GM19467 (cell line): Measurements from ENCODE around the gene CILP.
"Not testable (repeated sequence)": the region's sequence is repeated elsewhere in the genome, so short reads cannot be mapped to it uniquely, and the experiment has no call there.

Source experiments
- ATAC-seq: cut with Tn5 transposase; IDR thresholded peaks from one replicate; pipeline ENCODE4 v1.9.1; 2021; ENCODE audit warnings: mild to moderate bottlenecking, moderate library complexity; ENCODE audit not compliant: unreplicated experiment

Gene CILP

DNA sequence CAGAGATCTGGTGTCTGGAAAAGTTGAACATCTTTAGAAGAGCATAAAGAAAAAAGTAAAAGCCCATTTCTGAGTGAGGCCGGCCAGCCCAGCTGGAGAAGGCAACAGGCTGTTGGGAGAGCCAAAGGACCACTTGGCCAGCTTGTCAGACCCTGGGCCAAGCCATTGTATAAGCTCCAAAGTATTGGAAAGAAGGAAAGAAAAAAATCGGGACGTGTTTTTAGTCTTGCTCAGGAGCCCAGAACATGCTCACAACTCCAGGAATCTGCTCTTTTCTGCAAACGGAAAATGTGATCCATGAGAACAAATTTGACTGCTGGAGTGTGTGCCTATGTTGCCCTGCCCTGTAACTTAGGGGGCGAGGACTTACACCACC, 15.7 kb downstream of the CILP start:
- ATAC-seq = no peak

DNA sequence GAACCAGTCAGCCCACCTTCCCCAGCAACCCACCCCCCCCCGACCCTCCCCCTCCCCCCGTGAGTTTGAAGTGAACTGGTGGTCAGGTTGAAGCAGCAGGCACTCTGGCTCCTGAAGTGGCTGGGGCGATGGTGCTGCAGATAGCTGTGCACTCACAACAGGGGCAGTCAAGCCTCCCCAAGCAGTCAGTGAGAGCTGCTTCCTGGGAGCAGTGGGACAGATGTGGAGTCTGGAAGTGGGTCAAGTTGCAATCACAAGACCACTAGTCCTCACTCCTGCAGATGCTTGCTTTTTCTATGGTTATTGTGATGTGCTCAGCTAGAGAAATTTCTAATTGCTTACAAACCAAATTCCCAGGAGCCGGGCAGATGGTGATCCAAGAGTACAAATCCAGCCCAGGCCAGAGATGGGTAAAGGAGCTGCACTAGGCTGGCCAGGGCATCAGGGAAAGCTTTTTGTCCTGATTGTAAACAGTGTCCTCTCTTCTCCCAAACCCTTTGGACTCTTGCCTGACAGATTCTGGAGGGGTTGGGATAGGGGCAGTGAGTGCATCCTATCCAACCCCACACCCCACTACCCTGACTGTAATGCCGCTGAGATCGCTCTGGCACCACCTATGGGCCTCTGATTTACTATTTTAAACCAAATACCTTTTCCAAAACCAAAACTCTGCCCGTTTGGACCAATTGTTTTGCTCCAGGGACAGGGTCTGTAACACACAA, 16.3 kb downstream of the CILP start:
- no peak for ATAC-seq

DNA sequence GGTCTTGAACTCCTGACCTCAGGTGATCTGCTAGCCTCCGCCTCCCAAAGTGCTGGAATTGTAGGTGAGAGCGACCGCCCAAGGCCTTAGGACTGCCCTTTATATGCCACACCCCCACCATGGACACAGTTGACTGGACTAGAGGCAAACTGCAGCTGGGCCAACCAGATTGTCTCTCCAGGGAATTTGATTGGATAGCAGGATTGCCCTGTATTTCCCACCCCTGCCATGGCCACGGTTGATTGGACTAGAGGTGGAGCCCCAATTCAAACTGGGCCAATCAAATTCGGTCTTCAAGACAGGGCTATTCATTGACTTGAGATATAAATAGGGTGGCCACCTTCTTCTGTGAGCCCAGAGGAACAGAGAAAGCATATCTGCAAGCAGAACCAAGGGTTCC, 19.3 kb downstream of the CILP start:
- no peak for ATAC-seq

DNA sequence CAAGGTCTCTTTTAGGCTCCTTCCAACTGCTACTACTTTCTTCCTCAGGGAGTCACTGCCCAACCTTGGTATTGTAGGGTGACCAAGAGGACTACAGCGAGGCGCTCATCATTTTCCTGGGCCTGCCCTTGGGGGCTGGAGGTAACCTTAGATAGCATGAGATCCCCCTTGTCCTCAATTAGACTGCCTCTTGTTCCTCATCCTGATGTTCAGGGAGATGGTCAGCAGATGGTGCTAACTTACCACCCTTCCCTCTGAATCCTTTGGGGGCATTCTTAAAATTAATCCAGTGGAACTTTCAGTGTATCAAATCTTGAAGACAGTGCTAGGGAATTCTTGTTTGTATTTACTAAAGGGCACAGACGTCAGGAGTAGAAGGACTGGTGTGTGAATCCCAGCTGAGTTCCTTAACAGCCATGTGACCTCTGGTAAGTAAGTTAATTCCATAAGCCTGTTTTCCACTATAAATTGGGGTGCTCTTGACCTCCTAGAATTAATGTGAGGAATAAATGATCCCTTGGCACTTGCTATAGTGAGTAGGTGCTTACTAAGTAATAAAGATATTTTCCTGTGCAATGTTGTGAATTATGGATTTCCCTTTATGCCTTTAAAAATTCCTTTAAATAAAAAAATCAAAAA, 22.1 kb downstream of the CILP start:
- ATAC-seq = no peak

DNA sequence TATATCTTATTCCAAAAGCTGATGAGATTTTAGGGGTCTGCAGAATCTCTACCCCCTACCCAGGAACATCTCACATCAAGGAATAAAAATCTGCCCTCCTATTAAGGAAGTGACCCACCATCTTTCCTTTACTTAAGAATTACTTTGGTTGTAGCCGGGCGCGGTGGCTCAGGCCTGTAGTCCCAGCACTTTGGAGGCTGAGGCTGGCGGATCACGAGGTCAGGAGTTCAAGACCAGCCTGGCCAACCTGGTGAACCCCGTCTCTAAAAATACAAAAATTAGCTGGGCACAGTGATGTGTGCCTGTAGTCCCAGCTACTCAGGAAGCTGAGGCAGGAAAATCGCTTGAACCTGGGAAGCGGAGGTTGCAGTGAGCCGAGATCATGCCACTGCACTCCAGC, 22.8 kb downstream of the CILP start:
- not testable (repeated sequence) for ATAC-seq

DNA sequence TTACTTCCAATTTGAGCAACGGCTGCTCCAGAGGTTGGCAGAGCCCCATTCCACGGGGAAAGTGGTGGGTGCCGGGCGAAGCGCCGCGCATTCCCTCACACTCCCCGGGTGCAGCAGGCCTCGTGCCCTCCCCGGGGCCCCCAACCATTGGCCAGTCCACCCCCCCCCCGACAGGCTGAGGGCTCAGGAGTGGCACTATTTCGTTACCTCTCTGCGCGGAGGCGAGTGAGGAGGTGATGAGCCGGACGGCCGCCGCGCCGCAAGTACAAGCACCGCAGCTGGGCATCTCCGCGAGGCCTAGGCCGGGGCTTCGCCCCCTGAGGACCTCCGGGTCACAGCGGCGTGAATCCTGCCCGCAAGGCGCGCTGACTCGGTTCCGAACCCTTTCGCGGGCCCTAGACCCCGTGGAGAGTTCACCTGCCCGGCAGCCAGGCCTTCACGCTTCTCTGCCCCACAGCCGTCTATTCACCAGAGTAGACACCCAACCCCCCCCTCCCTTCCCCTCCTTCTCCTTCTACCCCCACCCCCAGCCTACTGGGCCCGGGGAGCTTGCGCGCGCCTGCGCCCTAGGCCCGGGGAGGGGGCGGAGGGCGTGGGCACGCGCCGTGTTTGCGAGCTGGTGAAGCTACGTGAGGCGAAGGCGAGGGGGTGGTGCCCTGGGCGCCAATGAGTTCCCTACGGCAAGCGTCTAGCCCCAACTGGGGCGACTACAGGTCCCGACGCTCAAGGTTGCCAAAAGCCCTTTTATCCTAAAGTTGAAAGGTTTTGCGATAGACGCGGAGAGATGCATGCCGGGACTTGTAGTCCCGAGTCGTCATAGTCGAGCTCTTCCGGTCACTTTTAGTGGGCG, 26.2 kb downstream of the CILP start, which contains the start of gene CLPX:
TSS of gene CLPX (minus strand) at position 475 of the 850 bp plus-strand sequence. CDS start at position 286, 189 bp downstream.
- peak; percentile 77 for ATAC-seq

DNA sequence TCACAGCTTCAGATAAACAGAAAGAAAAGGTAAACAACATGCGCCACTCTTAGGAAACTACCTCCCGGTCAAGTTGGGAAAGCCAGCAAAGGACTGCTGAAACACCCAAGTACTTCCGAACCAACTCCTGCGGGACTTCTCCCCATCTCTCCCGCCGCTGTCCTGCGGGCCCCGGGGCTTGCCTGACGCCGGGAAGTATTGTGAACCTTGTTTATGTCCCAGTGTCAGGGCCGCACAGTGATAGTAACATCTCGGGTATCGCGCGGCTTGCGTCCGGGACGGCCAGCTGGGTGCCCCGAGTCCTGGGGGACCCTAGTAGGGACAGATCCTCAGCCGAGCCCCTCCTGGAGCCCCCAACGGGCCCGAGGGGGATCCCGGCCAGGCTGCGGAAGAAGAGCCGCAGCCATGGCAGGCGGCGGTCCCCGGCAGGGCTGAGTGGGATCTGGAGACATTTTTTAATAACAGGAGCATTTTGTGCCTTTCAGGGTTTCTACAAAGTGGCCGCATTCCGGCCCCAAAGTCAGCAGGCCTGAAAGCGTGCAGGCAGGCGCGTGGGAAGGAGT, 26.9 kb downstream of the CILP start:
- no peak for ATAC-seq

DNA sequence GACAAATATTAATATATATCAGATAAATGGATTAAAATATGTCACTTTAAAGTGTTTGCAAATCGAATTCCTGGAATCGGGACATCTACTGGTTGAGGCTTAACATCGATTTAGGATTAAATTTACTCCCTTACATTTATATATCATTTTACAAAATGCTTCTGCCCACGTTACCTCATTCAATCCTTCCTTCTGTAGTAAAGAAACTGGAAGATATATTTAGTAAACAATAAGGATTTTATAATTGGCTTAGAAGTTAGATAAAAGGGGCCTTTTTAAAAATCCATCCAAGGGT, 27.5 kb downstream of the CILP start:
- ATAC-seq = no peak

DNA sequence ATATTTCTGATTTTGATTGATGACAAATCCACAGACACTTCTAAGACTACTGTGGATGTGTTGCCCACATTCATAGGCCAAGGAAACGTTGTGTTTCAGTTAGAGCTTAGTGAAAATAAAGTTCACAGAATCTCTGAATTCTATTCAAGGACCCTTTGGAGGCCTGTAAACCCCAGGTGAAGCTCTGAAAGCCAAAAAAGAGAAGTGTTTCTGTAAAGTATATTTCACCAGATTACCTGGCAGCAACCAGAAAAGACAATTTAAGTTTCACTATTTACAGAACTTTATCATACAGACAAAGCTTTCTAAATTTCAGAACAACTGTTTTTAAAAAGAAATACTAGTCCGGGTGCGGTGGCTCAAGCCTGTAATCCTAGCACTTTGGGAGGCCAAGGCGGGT, 28.7 kb downstream of the CILP start:
- no peak for ATAC-seq

DNA sequence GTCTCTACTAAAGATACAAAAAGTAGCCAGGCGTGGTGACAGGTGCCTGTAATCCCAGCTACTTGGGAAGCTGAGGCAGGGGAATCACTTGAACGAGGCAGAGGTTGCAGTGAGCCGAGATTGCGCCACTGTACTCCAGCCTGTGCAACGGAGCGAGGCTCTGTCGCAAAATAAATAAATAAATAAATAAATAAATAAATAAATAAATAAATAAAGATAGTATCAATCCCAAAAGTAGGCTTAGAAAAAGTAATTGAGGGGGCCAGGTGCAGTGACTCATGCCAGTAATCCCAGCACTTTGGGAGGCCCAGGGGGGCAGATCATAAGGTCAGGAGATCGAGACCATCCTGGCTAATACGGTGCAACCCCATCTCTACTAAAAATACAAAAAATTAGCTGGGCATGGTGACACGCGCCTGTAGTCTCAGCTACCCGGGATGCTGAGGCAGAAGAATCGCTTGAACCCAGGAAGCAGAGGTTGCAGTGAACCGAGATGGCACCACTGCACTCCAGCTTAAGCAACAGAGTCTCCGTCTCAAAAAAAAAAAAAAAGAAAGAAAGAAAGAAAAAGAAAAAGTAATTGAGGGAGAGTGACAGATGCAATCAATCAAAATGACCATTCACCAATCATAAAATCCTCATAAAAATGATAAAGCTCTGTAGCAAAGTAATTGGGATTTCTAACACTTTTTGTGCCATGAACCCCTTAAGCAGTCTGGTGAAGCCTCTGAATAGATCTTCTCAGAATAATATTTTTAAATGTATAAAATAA, 29.5 kb downstream of the CILP start:
- ATAC-seq = not testable (repeated sequence)

DNA sequence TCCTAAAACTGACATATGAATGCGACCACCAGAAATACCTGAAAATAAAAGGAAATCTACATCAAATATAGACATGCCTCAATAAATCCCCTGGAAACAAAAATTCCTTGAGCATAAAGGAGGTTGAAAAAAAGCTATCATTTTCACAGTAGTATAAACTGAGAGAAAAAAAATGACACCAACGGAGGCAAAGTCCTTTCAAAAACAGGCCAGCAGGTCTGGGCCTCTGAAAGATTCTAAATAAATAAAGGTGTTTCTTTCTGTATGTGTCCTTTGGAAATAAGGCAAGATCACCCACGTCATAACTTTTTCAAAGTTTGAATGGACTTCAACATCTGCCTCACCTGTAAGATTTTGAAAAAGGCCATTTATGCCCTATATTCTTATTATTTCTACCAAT, 31.1 kb downstream of the CILP start:
- ATAC-seq = no peak

DNA sequence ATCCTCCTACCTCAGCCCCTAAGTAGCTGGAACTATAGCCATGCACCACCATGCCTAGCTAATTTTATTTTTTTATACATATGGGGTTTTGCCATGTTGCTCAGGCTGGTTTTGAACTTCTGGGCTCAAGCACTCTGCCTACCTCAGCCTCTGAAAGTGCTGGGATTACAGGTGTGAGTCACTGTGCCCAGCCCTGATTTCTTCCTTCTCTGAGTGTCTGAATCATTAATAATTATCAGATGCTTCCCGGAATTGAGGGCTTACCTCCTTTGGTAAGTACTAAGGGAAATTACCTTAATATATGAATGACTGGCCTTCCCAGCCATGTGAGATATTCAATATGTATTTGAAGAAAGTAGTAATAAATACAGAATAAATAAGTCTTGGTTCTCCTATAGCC, 33.4 kb downstream of the CILP start:
- no peak for ATAC-seq

DNA sequence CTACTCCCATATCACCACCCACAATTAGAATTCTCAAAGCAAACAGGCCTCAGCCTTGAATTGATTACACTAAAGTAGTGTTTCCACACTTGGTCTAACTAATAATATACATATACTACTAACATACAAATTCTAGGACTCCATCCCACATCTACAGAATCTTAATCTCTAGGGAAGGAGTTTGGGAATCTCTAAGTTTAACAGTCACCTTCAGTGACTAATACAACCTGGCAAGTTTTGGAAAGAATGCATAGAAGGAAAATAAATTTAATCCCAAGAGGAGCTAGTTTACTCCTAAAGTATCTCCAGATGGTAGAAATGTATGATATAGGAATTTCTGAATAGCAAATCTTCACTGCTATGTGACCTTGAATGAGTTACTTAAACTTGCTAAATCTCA, 35.2 kb downstream of the CILP start:
- ATAC-seq = no peak

DNA sequence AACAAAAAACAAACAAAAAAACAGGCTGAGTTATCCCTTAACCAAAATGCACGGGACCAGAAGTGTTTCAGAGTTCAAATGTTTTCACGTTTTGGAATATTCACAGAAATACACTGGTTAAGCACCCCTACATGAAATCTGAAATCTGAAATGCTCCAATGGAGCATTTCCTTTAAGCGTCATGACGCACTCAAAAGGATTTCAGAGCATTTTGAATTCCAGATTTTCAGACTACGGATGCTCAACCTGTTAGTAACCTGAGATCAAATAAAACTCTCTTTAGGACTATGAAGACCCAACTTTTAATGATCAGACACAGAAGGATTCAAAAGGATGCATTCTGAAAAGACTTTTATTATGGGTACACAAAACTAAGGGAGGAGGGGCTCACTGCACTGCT, 35.8 kb downstream of the CILP start:
- ATAC-seq = no peak

DNA sequence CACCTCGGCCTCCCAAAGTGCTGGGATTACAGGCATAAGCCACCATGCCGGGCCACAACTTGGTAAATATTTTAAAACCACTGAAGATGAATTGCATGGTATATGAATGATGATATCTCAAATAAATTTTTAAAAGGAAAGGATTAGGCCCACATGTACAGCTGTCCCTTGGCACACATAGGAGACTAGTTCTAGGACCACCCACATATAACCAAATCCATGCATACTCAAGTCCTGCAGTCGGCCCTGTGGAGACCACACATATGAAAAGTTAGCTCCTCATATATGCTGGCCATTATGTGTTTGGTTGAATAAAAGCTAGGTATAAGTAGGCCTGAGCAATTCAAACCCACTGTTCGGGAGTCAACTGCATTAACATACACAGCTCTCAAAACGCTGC, 36.8 kb downstream of the CILP start:
- ATAC-seq = no peak

DNA sequence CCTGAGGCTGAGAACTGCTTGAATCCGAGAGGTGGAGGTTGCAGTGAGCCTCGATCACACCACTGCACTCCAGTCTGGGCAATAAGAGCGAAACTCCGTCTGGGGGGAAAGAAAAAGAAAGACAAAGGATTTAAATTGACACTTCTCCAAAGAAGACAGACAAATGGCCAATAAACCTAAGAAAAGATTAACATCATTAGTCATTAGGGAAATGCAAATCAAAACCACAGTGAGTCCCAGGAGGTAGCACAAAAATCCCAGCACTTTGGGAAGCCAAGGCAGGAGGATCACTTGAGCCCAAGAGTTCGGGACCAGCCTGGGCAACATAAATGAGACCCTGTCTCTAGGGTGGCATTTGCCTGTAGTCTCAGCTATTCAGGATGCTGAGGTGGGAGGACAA, 38.7 kb downstream of the CILP start:
- ATAC-seq = no peak

DNA sequence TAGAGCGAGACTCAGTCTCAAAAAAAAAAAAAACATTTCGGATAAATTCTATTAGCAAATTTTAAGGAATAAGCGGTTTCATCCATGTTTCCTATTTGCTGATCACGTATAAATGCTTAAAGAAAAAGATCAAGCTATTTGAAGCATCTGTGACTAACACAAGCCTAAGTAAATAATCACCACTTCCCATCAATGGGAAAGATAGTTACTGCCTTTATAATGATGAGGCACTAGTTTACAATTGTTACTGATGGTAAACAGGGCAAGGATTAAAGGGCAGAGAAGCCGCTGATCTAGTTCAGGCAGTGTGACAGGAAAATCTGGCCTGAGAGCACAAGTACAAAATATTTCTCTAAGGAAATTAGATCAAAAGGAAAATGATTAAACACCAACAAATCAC, 39.8 kb downstream of the CILP start:
- no peak for ATAC-seq

DNA sequence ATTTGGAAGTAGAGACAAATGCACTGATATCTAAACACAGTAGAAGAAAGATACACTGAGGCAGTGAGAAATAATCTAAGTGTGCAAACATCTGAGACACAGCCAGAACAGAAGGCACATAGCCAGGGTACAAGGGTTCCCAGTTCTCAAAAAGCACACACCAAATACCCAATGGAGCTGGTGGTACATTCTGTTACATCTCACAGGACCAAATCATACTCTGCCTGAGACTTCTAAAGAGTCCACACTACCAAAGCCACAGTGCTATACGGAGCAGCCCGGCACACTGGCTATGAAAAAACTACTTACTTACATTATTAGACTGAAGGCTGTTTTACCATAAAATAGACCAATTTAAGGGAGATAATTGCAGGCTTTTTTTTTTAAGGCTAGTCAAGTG, 45.4 kb downstream of the CILP start:
- no peak for ATAC-seq

DNA sequence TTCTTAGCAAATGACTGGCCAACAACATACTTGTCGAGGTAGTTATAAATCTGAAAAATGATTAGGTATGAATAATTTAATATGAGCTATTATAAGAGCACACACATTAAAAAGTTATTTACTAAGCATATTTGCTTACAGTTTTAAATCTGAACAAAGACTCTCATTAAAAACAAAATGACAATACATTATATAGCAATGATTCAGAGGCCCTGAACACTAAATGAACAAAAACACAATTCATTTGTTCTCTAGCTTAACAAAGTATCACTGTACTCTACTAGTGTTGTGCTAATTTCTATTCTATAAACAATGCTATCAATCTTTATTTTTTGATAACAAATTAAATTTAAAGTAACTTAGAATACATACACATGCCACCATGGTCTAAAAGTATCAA, 47.1 kb downstream of the CILP start:
- no peak for ATAC-seq

DNA sequence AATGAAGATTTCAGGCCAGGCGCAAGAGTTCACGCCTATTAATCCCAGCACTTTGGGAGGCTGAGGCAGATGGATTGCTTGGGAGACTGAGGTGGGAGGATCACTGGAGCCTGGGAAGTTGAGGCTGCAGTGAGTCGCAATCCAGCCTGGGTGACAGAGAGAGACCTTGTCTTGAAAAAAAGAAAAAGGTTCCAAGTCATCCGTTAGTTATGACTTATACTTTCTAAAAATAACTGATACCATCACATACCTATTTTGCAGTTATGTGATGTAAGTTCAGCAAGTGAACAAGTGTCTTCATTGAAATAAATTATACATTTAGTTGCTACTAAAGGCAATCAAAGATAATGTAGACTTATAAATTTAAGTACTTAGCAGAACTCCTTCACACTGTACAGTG, 48.2 kb downstream of the CILP start:
- ATAC-seq = no peak

DNA sequence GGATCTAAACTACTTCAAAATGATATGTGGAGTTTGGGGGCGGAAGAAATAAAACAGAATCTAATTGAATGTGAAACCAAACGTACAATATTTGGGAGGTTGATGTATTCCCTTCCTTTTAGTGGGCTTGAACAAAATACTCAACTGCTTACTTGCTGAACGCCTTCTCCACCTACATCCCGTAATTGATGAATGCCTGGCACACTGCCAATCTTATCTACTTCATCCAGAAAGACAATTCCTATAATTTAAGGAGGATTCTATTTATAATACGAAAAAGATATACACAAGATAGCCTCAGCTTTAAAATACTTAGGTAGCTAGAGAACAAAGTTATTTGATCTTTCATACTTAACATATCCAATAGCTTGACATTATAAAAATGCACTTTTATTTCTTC, 54.6 kb downstream of the CILP start:
- no peak for ATAC-seq
